GM18870 (cell line): ENCODE results near the gene DUOXA1.
"Not testable (repeated sequence)": the region's sequence is repeated elsewhere in the genome, so short reads cannot be mapped to it uniquely, and the experiment has no call there.

Experiments used
- ATAC-seq: cut with Tn5 transposase; IDR thresholded peaks from one replicate; pipeline ENCODE4 v1.9.1; 2021; ENCODE audit warnings: moderate library complexity; ENCODE audit not compliant: unreplicated experiment

DUOXA1 gene

GRCh38 chr15:45093013-45093412 lies 36.7 kb downstream of the DUOXA1 start:
- no peak for ATAC-seq

- ATAC-seq: no peak
Observed at GRCh38 chr15:45091576-45091975, 38.1 kb downstream of the DUOXA1 start.

GRCh38 chr15:45091161-45091560 lies 38.5 kb downstream of the DUOXA1 start:
- no peak for ATAC-seq

GRCh38 chr15:45089712-45090373 lies 39.8 kb downstream of the DUOXA1 start:
- ATAC-seq: no peak

GRCh38 chr15:45088801-45089711 lies 40.6 kb downstream of the DUOXA1 start:
- no peak for ATAC-seq

GRCh38 chr15:45087513-45087912 lies 42.2 kb downstream of the DUOXA1 start:
- no peak for ATAC-seq

GRCh38 chr15:45084163-45084562 lies 45.5 kb downstream of the DUOXA1 start:
- no peak for ATAC-seq

GRCh38 chr15:45083223-45083622 lies 46.5 kb downstream of the DUOXA1 start:
- no peak for ATAC-seq

- ATAC-seq: not testable (repeated sequence)
Observed at GRCh38 chr15:45082412-45082811, 47.3 kb downstream of the DUOXA1 start.

- not testable (repeated sequence) for ATAC-seq
Observed at GRCh38 chr15:45080593-45080992, 49.1 kb downstream of the DUOXA1 start.

GRCh38 chr15:45079628-45080246 lies 49.9 kb downstream of the DUOXA1 start:
- not testable (repeated sequence) for ATAC-seq

GRCh38 chr15:45079201-45079600 lies 50.5 kb downstream of the DUOXA1 start:
- not testable (repeated sequence) for ATAC-seq

- not testable (repeated sequence) for ATAC-seq
Observed at GRCh38 chr15:45077391-45077790, 52.3 kb downstream of the DUOXA1 start.

GRCh38 chr15:45075440-45076320 lies 54.0 kb downstream of the DUOXA1 start:
- not testable (repeated sequence) for ATAC-seq

- ATAC-seq: not testable (repeated sequence)
Observed at GRCh38 chr15:45073602-45074001, 56.1 kb downstream of the DUOXA1 start.

- ATAC-seq: not testable (repeated sequence)
Observed at GRCh38 chr15:45069942-45070360, 59.7 kb downstream of the DUOXA1 start.
